ENCODE results near the gene WDR83. TPM values are rescaled to one million over a fixed set of nuclear protein-coding genes. Genes with fewer than 3 reads are reported as not detected.

WDR83 gene
- total RNA-seq, 1 donor from 2014 or later: 13.2 TPM

GRCh38 chr19:12665281-12665573 is 1.4 kb upstream of the WDR83 start:
- H3K9me3 Mint-ChIP-seq (ENCODE audit: unreplicated experiment): no peaks in the 10 kb centered on the region
- peaks cover 25% of the 10 kb centered on the region for H3K4me1 Mint-ChIP-seq (ENCODE audit: unreplicated experiment)
- no peak overlapping the region for H3K27ac Mint-ChIP-seq (ENCODE audit: unreplicated experiment)
- DNase-seq (ENCODE audit: low spot score): no peak
- peaks cover 20% of the 10 kb centered on the region for H3K36me3 Mint-ChIP-seq (ENCODE audit: low read depth, unreplicated experiment)
- peaks cover 19% of the 10 kb centered on the region for H3K27me3 Mint-ChIP-seq (ENCODE audit: unreplicated experiment)
- TF ChIP-seq CTCF (IDR thresholded peaks at IDR 0.05; ENCODE audit: unreplicated experiment): no peak
- H3K4me3 Mint-ChIP-seq (ENCODE audit: unreplicated experiment): no peak overlapping the region

- peak overlapping the region; percentile 96 for H3K4me3 Mint-ChIP-seq (ENCODE audit: unreplicated experiment)
Measured at GRCh38 chr19:12665671-12666264, 839 bp upstream of the WDR83 start.

GRCh38 chr19:12667731-12668302 is 1.2 kb downstream of the WDR83 start:
- Mint-ChIP-seq H3K27me3 (ENCODE audit: unreplicated experiment) (peaks cover 24% of the 10 kb centered on the region), H3K4me3 (ENCODE audit: unreplicated experiment) (peak overlapping the region; percentile 98), H3K4me1 (ENCODE audit: unreplicated experiment) (peaks cover 35% of the 10 kb centered on the region), H3K9me3 (ENCODE audit: unreplicated experiment) (no peaks in the 10 kb centered on the region), H3K27ac (ENCODE audit: unreplicated experiment) (no peak overlapping the region), H3K36me3 (ENCODE audit: low read depth, unreplicated experiment) (peaks cover 25% of the 10 kb centered on the region)
- TF ChIP-seq CTCF (IDR thresholded peaks at IDR 0.05; ENCODE audit: unreplicated experiment): no peak
- no peak for DNase-seq (ENCODE audit: low spot score)

More at GRCh38 chr19:12665671-12666264, 839 bp upstream of the WDR83 start:
- Mint-ChIP-seq H3K27me3 (ENCODE audit: unreplicated experiment) (peaks cover 21% of the 10 kb centered on the region), H3K36me3 (ENCODE audit: low read depth, unreplicated experiment) (peaks cover 17% of the 10 kb centered on the region), H3K4me1 (ENCODE audit: unreplicated experiment) (peaks cover 29% of the 10 kb centered on the region), H3K9me3 (ENCODE audit: unreplicated experiment) (no peaks in the 10 kb centered on the region), H3K27ac (ENCODE audit: unreplicated experiment) (peak overlapping the region; percentile 77)
- no peak for DNase-seq (ENCODE audit: low spot score)
- no peak for TF ChIP-seq CTCF (IDR thresholded peaks at IDR 0.05; ENCODE audit: unreplicated experiment)

- Mint-ChIP-seq H3K4me1 (ENCODE audit: unreplicated experiment) (peaks cover 35% of the 10 kb centered on the region), H3K9me3 (ENCODE audit: unreplicated experiment) (no peaks in the 10 kb centered on the region), H3K27ac (ENCODE audit: unreplicated experiment) (peak overlapping the region; percentile 97), H3K27me3 (ENCODE audit: unreplicated experiment) (peaks cover 21% of the 10 kb centered on the region), H3K36me3 (ENCODE audit: low read depth, unreplicated experiment) (peaks cover 25% of the 10 kb centered on the region), H3K4me3 (ENCODE audit: unreplicated experiment) (peak overlapping the region; percentile 98)
- no peak for TF ChIP-seq CTCF (IDR thresholded peaks at IDR 0.05; ENCODE audit: unreplicated experiment)
- DNase-seq (ENCODE audit: low spot score): no peak
Measured at GRCh38 chr19:12668346-12668745, 1.7 kb downstream of the WDR83 start.

- no peaks in the 10 kb centered on the region for H3K9me3 Mint-ChIP-seq (ENCODE audit: unreplicated experiment)
- peaks cover 36% of the 10 kb centered on the region for H3K4me1 Mint-ChIP-seq (ENCODE audit: unreplicated experiment)
- peaks cover 24% of the 10 kb centered on the region for H3K27me3 Mint-ChIP-seq (ENCODE audit: unreplicated experiment)
- H3K36me3 Mint-ChIP-seq (ENCODE audit: low read depth, unreplicated experiment): peaks cover 22% of the 10 kb centered on the region
- H3K4me3 Mint-ChIP-seq (ENCODE audit: unreplicated experiment): peak overlapping the region; percentile 98
- DNase-seq (ENCODE audit: low spot score): peak; percentile 34
- TF ChIP-seq CTCF (IDR thresholded peaks at IDR 0.05; ENCODE audit: unreplicated experiment): no peak
- peak overlapping the region; percentile 97 for H3K27ac Mint-ChIP-seq (ENCODE audit: unreplicated experiment)
Measured at GRCh38 chr19:12668932-12669269, 2.3 kb downstream of the WDR83 start.
